OCI-LY1 (cell line): ENCODE data around the gene PNMA8C.

Source experiments
- EZH2 ChIP-seq: fragments of 200-600 bp; sonication (generic), shearing (Covaris generic); IDR thresholded peaks from 2 replicates; pipeline ENCODE4 v1.8.0; 2017; ENCODE audit warnings: borderline replicate concordance, mixed run types, mild to moderate bottlenecking, antibody characterized with exemption, low read length, moderate library complexity, mixed read lengths
- TF ChIP-seq, protein P1 (sequence below): fragments of 200-600 bp; sonication (generic), shearing (Covaris generic); IDR thresholded peaks from 2 replicates; pipeline ENCODE4 v1.5.1; 2017; ENCODE audit warnings: mild to moderate bottlenecking, antibody characterized with exemption, low read length, moderate library complexity, mixed read lengths

DNA sequence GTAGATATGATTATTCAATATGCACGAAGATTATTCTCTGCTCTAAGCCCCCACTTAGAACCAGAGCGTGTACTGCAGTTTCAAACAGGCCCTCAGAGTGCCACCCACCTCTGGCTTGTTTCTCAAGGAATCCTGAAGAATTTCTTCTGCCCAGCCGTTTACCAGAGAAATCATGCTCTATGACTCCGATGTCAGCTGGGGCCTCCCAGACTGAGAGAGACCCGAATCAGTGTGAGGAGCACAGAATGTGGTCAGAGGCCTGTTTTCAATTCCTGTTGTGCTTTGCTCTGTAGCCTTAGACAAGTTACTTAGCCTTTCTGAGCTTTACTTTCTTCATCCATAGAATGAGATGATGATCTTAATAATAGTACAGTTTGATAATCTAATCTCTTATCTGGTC, 5.5 kb downstream of the PNMA8C start:
- TF ChIP-seq, protein P1, sequence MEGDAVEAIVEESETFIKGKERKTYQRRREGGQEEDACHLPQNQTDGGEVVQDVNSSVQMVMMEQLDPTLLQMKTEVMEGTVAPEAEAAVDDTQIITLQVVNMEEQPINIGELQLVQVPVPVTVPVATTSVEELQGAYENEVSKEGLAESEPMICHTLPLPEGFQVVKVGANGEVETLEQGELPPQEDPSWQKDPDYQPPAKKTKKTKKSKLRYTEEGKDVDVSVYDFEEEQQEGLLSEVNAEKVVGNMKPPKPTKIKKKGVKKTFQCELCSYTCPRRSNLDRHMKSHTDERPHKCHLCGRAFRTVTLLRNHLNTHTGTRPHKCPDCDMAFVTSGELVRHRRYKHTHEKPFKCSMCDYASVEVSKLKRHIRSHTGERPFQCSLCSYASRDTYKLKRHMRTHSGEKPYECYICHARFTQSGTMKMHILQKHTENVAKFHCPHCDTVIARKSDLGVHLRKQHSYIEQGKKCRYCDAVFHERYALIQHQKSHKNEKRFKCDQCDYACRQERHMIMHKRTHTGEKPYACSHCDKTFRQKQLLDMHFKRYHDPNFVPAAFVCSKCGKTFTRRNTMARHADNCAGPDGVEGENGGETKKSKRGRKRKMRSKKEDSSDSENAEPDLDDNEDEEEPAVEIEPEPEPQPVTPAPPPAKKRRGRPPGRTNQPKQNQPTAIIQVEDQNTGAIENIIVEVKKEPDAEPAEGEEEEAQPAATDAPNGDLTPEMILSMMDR: no peak
- no peak for TF ChIP-seq EZH2
